Heart right ventricle (tissue), 16 donors: ENCODE results near the gene KLK15. TPM values are rescaled to one million over a fixed set of nuclear protein-coding genes. Genes with fewer than 3 reads are reported as not detected.

Experiments used
- ATAC-seq, 8 donors: fragments of 200-7000 bp; cut with Tn5 transposase; one replicate each; pipeline ENCODE4 v1.9.1; 2020; ENCODE audit warnings: mild to moderate bottlenecking in 8 of 8, moderate library complexity in 8 of 8, moderate number of reproducible peaks in 1 of 8
- DNase-seq, 2 donors: peaks; one replicate each; pipeline ENCODE4 v3.0.0-alpha.2; 2020
- H3K27ac ChIP-seq, 10 donors: fragments of 200-600 bp; sonication (generic) in 2 of 10; one replicate each; pipeline versions ENCODE4 v1.5.0 to v1.8.0; 2020 to 2022; ENCODE audit warnings: mild to moderate bottlenecking in 3 of 10
- H3K27me3 ChIP-seq, 7 donors: fragments of 200-600 bp; one replicate each; pipeline ENCODE4 v1.8.0; 2021 to 2022; ENCODE audit warnings: mild to moderate bottlenecking in 2 of 7
- H3K36me3 ChIP-seq, 9 donors: fragments of 200-600 bp; sonication (generic) in 1 of 9; one replicate each; pipeline versions ENCODE4 v1.5.0 to v1.8.0; 2020 to 2022; ENCODE audit warnings: mild to moderate bottlenecking in 2 of 9
- H3K4me1 ChIP-seq, 9 donors: fragments of 200-600 bp; sonication (generic) in 1 of 9; one replicate each; pipeline versions ENCODE4 v1.5.0 to v1.8.0; 2020 to 2022; ENCODE audit warnings: mild to moderate bottlenecking in 4 of 9
- H3K4me3 ChIP-seq, 10 donors: fragments of 200-600 bp; sonication (generic) in 2 of 10; one replicate each; pipeline versions ENCODE4 v1.5.0 to v1.8.0; 2020 to 2022; ENCODE audit warnings: mild to moderate bottlenecking in 7 of 10, moderate library complexity in 2 of 10
- H3K9me3 ChIP-seq, 11 donors: fragments of 200-600 bp in 10 of 11; sonication (generic) in 2 of 11; one replicate each; pipeline versions ENCODE4 v1.5.0 to v1.8.0; 2013 to 2022; ENCODE audit warnings: mild to moderate bottlenecking in 2 of 11, control low read depth in 1 of 11, moderate library complexity in 1 of 11
- CTCF ChIP-seq, 9 donors: fragments of 200-600 bp; sonication (generic) in 2 of 9; IDR thresholded peaks; one replicate each; pipeline versions ENCODE4 v1.5.0 to v1.8.0; 2021 to 2022; ENCODE audit warnings: antibody characterized with exemption in 9 of 9, mild to moderate bottlenecking in 5 of 9, moderate library complexity in 1 of 9
- WGBS, 2 donors: extraction: QIAGEN DNeasy Blood & Tissue Kit; methylation state at CpG; one replicate each; pipeline ENCODE4 v1.1.7; 2013; ENCODE audit warnings: inconsistent platforms in 1 of 2; 5-methylcytosine and 5-hydroxymethylcytosine counted together
- intact Hi-C, 10 donors: fragments of 100-400 bp; cut with DNase I; formaldehyde crosslinking; loops; one replicate each; pipeline versions ENCODE4 v1.11.1 to v1.14.2; 2022
- polyA plus RNA-seq, 2 donors: library from polyadenylated mRNA; stranded (reverse); fragments of 200-250 nt; gene quantifications; one replicate each; pipeline ENCODE4 v1.2.3, GENCODE V29; 2013
- total RNA-seq, 10 donors: library from RNA; stranded (reverse); fragmentation: NEBNext Ultra II Directional in 3 of 10; extraction: Animal tissue kit (Norgen Biotek cat#: 25700) in 3 of 10; gene quantifications; one replicate each; pipeline versions ENCODE4 v1.2.1 to v1.2.4, GENCODE V29; 2021 to 2023
- donor health status: Arrhythmogenic right ventricular cardiomyopathy.
- donor health status: ischemic (EF 13 %, LVEDD 7.1; RV severe dilation, severe dysfunction).
- donor health status: healthy with polysubstance abuse.
- donor health status: DM: no; HTN: yes; CAD: no.
- donor health status: DM: no; HTN: no; CAD: no.
- donor health status: ischemic (EF 25% LVEDD 6.9; RV normal size, moderate dysfunction).
- donor health status: ischemic (EF 25% LVEDD 5.7; RV mildly dilated, moderate dysfunction).
- donor health status: healthy.
- donor health status: DM: yes; HTN: yes; CAD: no.
- donor health status: Ischemic cardiomyopathy.
- donor health status: ischemic (EF 35%, LVEDD 5.7; RV mildly dilated, moderate dysfunction).
- donor health status: nonischemic (EF 11% LVEDD 7.7; RV severe dilation, severe dysfunction).
- donor health status: DM: yes; HTN: yes; CAD: no.
- donor health status: PGD.
- donor health status: ischemic (EF 29% LVEDD 5.4; RV normal size, mild dysfunction).
- donor health status: nonischemic (EF 23%, LVEDD 6.1; RV moderate dilation, normal function).

Gene KLK15
- total and polyA plus RNA-seq, 12 donors: not detected

GRCh38 chr19:50873056-50873455 lies 39.7 kb upstream of the KLK15 start, which contains the start of gene KLK2:
KLK2 (plus strand) TSS chr19:50873439; CDS start chr19:50873474, 35 bp downstream.
- Histone ChIP-seq H3K36me3 (no peaks in the 10 kb centered on the region), H3K4me1 (no peaks in the 10 kb centered on the region), H3K4me3 (no peak within 1 kb of the TSS), H3K27ac (no peak within 1 kb of the TSS), H3K27me3 (peaks cover 0 to 87% (median 62%) of the 10 kb centered on the region in 7 donors), H3K9me3 (no peaks in the 10 kb centered on the region)
- WGBS, 2 donors: 63 to 75% methylated on average over 3 of the region's 3 CpGs
- intact Hi-C loops: no loop called here
- no peak for TF ChIP-seq CTCF (IDR thresholded peaks at IDR 0.05)
- DNase-seq (no peak), ATAC-seq (no peak)

GRCh38 chr19:50870417-50871089 lies 37.2 kb upstream of the KLK15 start:
- Histone ChIP-seq H3K9me3 (no peaks in the 10 kb centered on the region), H3K27me3 (peaks cover 0 to 85% (median 51%) of the 10 kb centered on the region in 7 donors)
- WGBS, 2 donors: 54 to 60% methylated on average over 26 of the region's 26 CpGs

GRCh38 chr19:50869479-50869878 lies 36.1 kb upstream of the KLK15 start:
- H3K27me3 ChIP-seq: peaks cover 0 to 77% (median 47%) of the 10 kb centered on the region in 7 donors

More at GRCh38 chr19:50870417-50871089, 37.2 kb upstream of the KLK15 start:
- Histone ChIP-seq H3K4me1 (no peaks in the 10 kb centered on the region), H3K4me3 (no peak overlapping the region), H3K36me3 (no peaks in the 10 kb centered on the region), H3K27ac (no peak overlapping the region)
- TF ChIP-seq CTCF (IDR thresholded peaks at IDR 0.05): no peak
- no peak for DNase-seq
- ATAC-seq: no peak
- intact Hi-C loops: no loop called here

More at GRCh38 chr19:50869479-50869878, 36.1 kb upstream of the KLK15 start:
- DNase-seq (no peak), ATAC-seq (no peak)
- intact Hi-C loops: no loop called here
- H3K36me3 ChIP-seq: no peaks in the 10 kb centered on the region
- 83% methylated on average over 4 of the region's 4 CpGs for WGBS, 2 donors
- TF ChIP-seq CTCF (IDR thresholded peaks at IDR 0.05): no peak
- H3K4me3 ChIP-seq: no peak overlapping the region
- H3K27ac ChIP-seq: no peak overlapping the region
- H3K4me1 ChIP-seq: no peaks in the 10 kb centered on the region
- H3K9me3 ChIP-seq: no peaks in the 10 kb centered on the region
